Fibroblast of lung (primary cell): ENCODE measurements around the gene SPX. TPM values are rescaled to one million over a fixed set of nuclear protein-coding genes. Genes with fewer than 3 reads are reported as not detected.

Experiments used
- DNase-seq, 2 donors: peaks; one replicate each; pipeline versions ENCODE4 v3.0.0 to v3.0.0-alpha.2; 2010; ENCODE audit warnings: low read depth in 2 of 2
- H2AFZ ChIP-seq: 2 replicates; pipeline ENCODE4 v1.5.1; 2012; ENCODE audit warnings: low read length, control low read depth, inconsistent platforms
- H3K27ac ChIP-seq: 2 replicates; pipeline ENCODE4 v1.5.1; 2011; ENCODE audit warnings: low read length, control low read depth; ENCODE audit not compliant: insufficient read depth
- H3K27me3 ChIP-seq: 2 replicates; pipeline ENCODE4 v1.5.1; 2011; ENCODE audit warnings: mild to moderate bottlenecking, low read length; ENCODE audit not compliant: control insufficient read depth, insufficient read depth
- H3K36me3 ChIP-seq: 2 replicates; pipeline ENCODE4 v1.5.1; 2011; ENCODE audit warnings: low read length; ENCODE audit not compliant: control insufficient read depth, insufficient read depth
- H3K4me1 ChIP-seq: 2 replicates; pipeline ENCODE4 v1.5.1; 2011; ENCODE audit warnings: low read length; ENCODE audit not compliant: control insufficient read depth, insufficient read depth; ENCODE audit errors: extremely low read depth
- H3K4me2 ChIP-seq: 2 replicates; pipeline ENCODE4 v1.5.1; 2011; ENCODE audit warnings: low read length, control low read depth; ENCODE audit not compliant: insufficient read depth; ENCODE audit errors: extremely low read depth
- H3K4me3 ChIP-seq, 4 experiments: fragments of 200-600 bp in 1 of 4; sonication (generic) in 1 of 4; replicated peaks in 1 of 4; 2 replicates each; pipeline ENCODE4 v1.5.1; 2011 to 2016; ENCODE audit warnings: low read length in 4 of 4, low read depth in 3 of 4, mild to moderate bottlenecking in 3 of 4, control low read depth in 2 of 4, inconsistent platforms in 1 of 4, mixed read lengths in 1 of 4; ENCODE audit not compliant: insufficient read depth in 1 of 4; ENCODE audit errors: control extremely low read depth in 1 of 4
- H3K79me2 ChIP-seq: 2 replicates; pipeline ENCODE4 v1.5.1; 2012; ENCODE audit warnings: mild to moderate bottlenecking, low read length, inconsistent platforms; ENCODE audit not compliant: control insufficient read depth, insufficient read depth
- H3K9ac ChIP-seq: 2 replicates; pipeline ENCODE4 v1.5.1; 2011; ENCODE audit warnings: mild to moderate bottlenecking, low read length, control low read depth; ENCODE audit not compliant: insufficient read depth
- H3K9me3 ChIP-seq: 2 replicates; pipeline ENCODE4 v1.5.1; 2012; ENCODE audit warnings: low read depth, low read length; ENCODE audit not compliant: control insufficient read depth, insufficient read depth
- H4K20me1 ChIP-seq: 2 replicates; pipeline ENCODE4 v1.5.1; 2011; ENCODE audit warnings: low read length; ENCODE audit not compliant: control insufficient read depth, insufficient read depth; ENCODE audit errors: extremely low read depth
- CTCF ChIP-seq, 2 donors: IDR thresholded peaks in 1 of 2; conservative IDR thresholded peaks in 1 of 2; 1 replicate in 1 of 2; 2 replicates in 1 of 2; pipeline ENCODE4 v1.5.1; 2011 to 2012; ENCODE audit warnings: low read length in 2 of 2, control low read depth in 1 of 2, inconsistent platforms in 1 of 2, low read depth in 1 of 2, mild to moderate bottlenecking in 1 of 2
- EZH2 ChIP-seq: IDR thresholded peaks from 2 replicates; pipeline ENCODE4 v1.5.1; 2012; ENCODE audit warnings: low read length, control low read depth, mild to moderate bottlenecking; ENCODE audit errors: missing control alignments
- polyA plus RNA-seq, 2 donors: library from polyadenylated mRNA; depleted of rRNA in 1 of 2; stranded (reverse) in 1 of 2; unstranded in 1 of 2; fragments of >200 nt; gene quantifications; 2 replicates each; pipeline ENCODE4 v1.2.1, GENCODE V29; 2011 to 2012; ENCODE audit warnings: missing spikeins in 1 of 2
- total RNA-seq: library from RNA; depleted of rRNA; stranded (reverse); fragments of >200 nt; gene quantifications from 2 replicates; pipeline ENCODE4 v1.2.1, GENCODE V29; 2014

SPX gene
- total and polyA plus RNA-seq, 2 donors (not counting 1 experiment from before 2014, with no cell fraction given), result 0.50 to 0.75 TPM

- H3K9ac ChIP-seq, result no peak overlapping the region
- TF ChIP-seq CTCF (conservative IDR thresholded peaks at IDR 0.05 in 1 of 2, IDR thresholded peaks at IDR 0.05 in 1 of 2; ENCODE audit: low read depth in 1 of 2, low read length in 2 of 2) (no peak), EZH2 (no peak)
- no peaks in the 10 kb centered on the region for H4K20me1 ChIP-seq
- no peaks in the 10 kb centered on the region for H3K27me3 ChIP-seq
- no peak overlapping the region for H3K4me2 ChIP-seq
- H3K27ac ChIP-seq, result no peak overlapping the region
- no peak overlapping the region for H2AFZ ChIP-seq
- H3K36me3 ChIP-seq, result no peaks in the 10 kb centered on the region
- no peak for DNase-seq
- H3K9me3 ChIP-seq, result no peaks in the 10 kb centered on the region
- H3K4me3 ChIP-seq, result no peak overlapping the region
- H3K4me1 ChIP-seq, result no peaks in the 10 kb centered on the region
- H3K79me2 ChIP-seq, result no peaks in the 10 kb centered on the region
These were observed 26.7 kb downstream of the SPX start for GRCh38 chr12:21552635-21553328.

GRCh38 chr12:21553329-21553675, 27.2 kb downstream of the SPX start:
- Histone ChIP-seq H3K9ac (no peak overlapping the region), H4K20me1 (no peaks in the 10 kb centered on the region), H3K4me3 (no peak overlapping the region), H3K27ac (no peak overlapping the region), H2AFZ (no peak overlapping the region), H3K4me2 (no peak overlapping the region), H3K9me3 (no peaks in the 10 kb centered on the region), H3K36me3 (no peaks in the 10 kb centered on the region), H3K27me3 (no peaks in the 10 kb centered on the region), H3K4me1 (no peaks in the 10 kb centered on the region), H3K79me2 (no peaks in the 10 kb centered on the region)
- no peak for DNase-seq
- no peak for TF ChIP-seq EZH2
- TF ChIP-seq CTCF (conservative IDR thresholded peaks at IDR 0.05 in 1 of 2, IDR thresholded peaks at IDR 0.05 in 1 of 2; ENCODE audit: low read depth in 1 of 2, low read length in 2 of 2), result no peak

- Histone ChIP-seq H3K9me3 (no peaks in the 10 kb centered on the region), H3K27ac (no peak overlapping the region), H4K20me1 (no peaks in the 10 kb centered on the region), H3K9ac (no peak overlapping the region), H3K4me1 (no peaks in the 10 kb centered on the region), H3K27me3 (no peaks in the 10 kb centered on the region), H3K4me2 (no peak overlapping the region), H2AFZ (no peak overlapping the region), H3K36me3 (no peaks in the 10 kb centered on the region), H3K79me2 (no peaks in the 10 kb centered on the region), H3K4me3 (no peak overlapping the region)
- no peak for TF ChIP-seq CTCF (conservative IDR thresholded peaks at IDR 0.05 in 1 of 2, IDR thresholded peaks at IDR 0.05 in 1 of 2; ENCODE audit: low read depth in 1 of 2, low read length in 2 of 2)
- no peak for DNase-seq
These were observed 32.1 kb downstream of the SPX start for GRCh38 chr12:21558100-21558679.
